ENCODE data around the gene MUC5B.
A peak's percentile ranks its signal among the peaks of the same experiment; 100 is the strongest.
"Not testable (repeated sequence)": the region's sequence is repeated elsewhere in the genome, so short reads cannot be mapped to it uniquely, and the experiment has no call there.

The MUC5B gene

DNA sequence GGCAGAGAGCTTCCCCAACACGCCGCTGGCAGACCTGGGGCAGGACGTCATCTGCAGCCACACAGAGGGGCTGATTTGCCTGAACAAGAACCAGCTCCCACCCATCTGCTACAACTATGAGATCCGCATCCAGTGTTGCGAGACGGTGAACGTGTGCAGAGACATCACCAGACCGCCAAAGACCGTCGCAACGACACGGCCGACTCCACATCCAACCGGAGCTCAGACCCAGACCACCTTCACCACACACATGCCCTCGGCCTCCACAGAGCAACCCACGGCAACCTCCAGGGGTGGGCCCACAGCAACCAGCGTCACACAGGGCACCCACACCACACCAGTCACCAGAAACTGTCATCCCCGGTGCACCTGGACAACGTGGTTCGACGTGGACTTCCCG is 38.7 kb upstream of the MUC5B start:
- DNase-seq; intact Hi-C loops (cut with DNase I): not testable (repeated sequence)

DNA sequence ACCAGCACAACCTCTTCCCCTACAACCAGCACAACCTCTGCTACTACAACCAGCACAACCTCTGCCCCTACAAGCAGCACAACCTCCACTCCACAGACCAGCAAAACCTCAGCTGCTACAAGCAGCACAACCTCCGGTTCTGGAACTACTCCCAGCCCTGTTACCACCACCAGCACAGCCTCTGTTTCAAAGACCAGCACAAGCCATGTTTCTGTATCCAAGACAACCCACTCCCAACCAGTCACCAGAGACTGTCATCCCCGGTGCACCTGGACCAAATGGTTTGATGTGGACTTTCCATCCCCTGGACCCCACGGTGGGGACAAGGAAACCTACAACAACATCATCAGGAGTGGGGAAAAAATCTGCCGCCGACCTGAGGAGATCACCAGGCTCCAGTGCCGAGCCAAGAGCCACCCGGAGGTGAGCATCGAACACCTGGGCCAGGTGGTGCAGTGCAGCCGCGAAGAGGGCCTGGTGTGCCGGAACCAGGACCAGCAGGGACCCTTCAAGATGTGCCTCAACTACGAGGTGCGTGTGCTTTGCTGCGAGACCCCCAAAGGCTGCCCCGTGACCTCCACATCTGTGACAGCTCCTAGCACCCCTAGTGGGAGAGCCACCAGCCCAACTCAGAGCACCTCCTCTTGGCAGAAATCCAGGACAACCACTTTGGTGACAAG is 34.3 kb upstream of the MUC5B start:
- intact Hi-C loops (cut with DNase I), result not testable (repeated sequence)
- peak in 2 of 42 donors; percentile 1 to 3 for DNase-seq

DNA sequence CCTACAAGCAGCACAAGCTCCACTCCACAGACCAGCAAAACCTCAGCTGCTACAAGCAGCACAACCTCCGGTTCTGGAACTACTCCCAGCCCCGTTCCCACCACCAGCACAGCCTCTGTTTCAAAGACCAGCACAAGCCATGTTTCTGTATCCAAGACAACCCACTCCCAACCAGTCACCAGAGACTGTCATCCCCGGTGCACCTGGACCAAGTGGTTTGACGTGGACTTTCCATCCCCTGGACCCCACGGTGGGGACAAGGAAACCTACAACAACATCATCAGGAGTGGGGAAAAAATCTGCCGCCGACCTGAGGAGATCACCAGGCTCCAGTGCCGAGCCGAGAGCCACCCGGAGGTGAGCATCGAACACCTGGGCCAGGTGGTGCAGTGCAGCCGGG is 33.0 kb upstream of the MUC5B start:
- DNase-seq, result peak in 2 of 42 donors; percentile 0 to 8

GRCh38 chr11:1191786-1192470 is 30.9 kb upstream of the MUC5B start:
- intact Hi-C loops (cut with DNase I), result not testable (repeated sequence)
- peak in 7 of 42 donors; percentile 1 to 22 (median 4) for DNase-seq

More for the DNA sequence above, 33.0 kb upstream of the MUC5B start:
- intact Hi-C loops (cut with DNase I), result not testable (repeated sequence)

GRCh38 chr11:1192741-1193325 is 30.0 kb upstream of the MUC5B start:
- intact Hi-C loops (cut with DNase I), result no loop called here
- DNase-seq, result peak in 7 of 42 donors; percentile 1 to 5 (median 3)

GRCh38 chr11:1193326-1194230 is 29.3 kb upstream of the MUC5B start:
- intact Hi-C loops (cut with DNase I), result no loop called here

GRCh38 chr11:1194231-1194976 is 28.5 kb upstream of the MUC5B start:
- peak in 10 of 42 donors; percentile 3 to 41 (median 14) for DNase-seq

More at GRCh38 chr11:1193326-1194230, 29.3 kb upstream of the MUC5B start:
- DNase-seq, result peak in 8 of 42 donors; percentile 3 to 34 (median 14)

DNA sequence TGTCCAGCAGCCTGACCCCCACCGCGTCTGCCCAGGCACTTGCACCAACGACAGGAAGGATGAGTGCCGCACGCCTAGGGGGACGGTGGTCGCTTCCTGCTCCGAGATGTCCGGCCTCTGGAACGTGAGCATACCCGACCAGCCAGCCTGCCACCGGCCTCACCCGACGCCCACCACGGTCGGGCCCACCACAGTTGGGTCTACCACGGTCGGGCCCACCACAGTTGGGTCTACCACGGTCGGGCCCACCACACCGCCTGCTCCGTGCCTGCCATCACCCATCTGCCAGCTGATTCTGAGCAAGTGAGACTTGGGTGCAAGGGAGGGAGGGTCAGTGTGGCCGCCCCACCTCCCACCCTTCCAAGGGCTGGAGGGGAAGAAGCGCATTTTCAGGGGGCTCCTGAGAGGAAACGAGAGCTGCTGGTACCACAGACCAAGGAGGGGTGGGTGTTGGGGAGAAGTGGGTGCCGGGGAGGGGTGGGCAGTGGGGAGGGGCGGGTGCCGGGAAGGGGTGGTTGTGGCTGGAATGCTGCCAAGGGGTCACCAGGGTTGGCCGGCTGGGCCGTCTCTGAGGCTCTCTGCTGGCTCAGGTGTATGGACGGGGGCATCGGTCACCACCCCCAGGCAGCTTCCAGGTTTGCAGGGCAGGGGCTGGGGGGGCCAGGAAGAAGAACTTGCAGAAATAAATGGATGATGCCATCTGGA is 27.7 kb upstream of the MUC5B start:
- DNase-seq, result peak in 11 of 42 donors; percentile 5 to 28 (median 11)
- intact Hi-C loops (cut with DNase I), result no loop called here

More at GRCh38 chr11:1194231-1194976, 28.5 kb upstream of the MUC5B start:
- intact Hi-C loops (cut with DNase I), result no loop called here

DNA sequence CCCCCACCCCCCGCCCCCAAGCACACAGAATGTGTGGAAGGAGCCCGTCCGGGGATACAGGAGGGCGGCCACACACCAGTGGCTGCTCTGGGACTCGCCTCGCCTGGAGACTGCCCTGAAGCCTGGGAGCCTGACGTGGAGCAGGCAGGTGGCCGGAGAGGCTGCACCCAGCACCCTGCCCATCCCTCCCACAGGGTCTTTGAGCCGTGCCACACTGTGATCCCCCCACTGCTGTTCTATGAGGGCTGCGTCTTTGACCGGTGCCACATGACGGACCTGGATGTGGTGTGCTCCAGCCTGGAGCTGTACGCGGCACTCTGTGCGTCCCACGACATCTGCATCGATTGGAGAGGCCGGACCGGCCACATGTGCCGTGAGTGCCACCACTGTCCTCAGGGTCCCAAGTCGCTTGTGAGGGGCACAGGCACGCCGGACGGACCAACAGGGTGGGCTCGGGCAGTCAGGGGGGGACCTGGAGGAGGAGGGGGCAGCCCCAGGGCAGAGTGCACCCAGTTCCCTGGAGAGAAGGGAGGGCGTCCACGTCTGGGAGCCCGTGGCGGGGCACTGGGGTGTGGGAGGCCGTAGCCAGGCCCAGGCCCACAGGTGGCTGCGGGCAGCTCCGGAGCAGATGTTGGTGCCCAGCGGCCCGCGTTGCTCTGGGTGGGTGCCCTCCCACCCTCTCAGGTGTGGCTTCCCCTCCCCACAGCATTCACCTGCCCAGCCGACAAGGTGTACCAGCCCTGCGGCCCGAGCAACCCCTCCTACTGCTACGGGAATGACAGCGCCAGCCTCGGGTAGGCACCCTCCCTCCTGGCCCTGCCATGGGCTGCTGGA is 27.0 kb upstream of the MUC5B start:
- intact Hi-C loops (cut with DNase I), result no loop called here
- DNase-seq, result peak in 11 of 42 donors; percentile 5 to 32 (median 11)

GRCh38 chr11:1196516-1197391 is 26.1 kb upstream of the MUC5B start:
- DNase-seq, result peak in 9 of 42 donors; percentile 3 to 36 (median 12)

GRCh38 chr11:1197431-1197885 is 25.4 kb upstream of the MUC5B start:
- intact Hi-C loops (cut with DNase I), result no loop called here
- DNase-seq, result peak in 9 of 42 donors; percentile 4 to 32 (median 6)

More at GRCh38 chr11:1196516-1197391, 26.1 kb upstream of the MUC5B start:
- intact Hi-C loops (cut with DNase I), result no loop called here

DNA sequence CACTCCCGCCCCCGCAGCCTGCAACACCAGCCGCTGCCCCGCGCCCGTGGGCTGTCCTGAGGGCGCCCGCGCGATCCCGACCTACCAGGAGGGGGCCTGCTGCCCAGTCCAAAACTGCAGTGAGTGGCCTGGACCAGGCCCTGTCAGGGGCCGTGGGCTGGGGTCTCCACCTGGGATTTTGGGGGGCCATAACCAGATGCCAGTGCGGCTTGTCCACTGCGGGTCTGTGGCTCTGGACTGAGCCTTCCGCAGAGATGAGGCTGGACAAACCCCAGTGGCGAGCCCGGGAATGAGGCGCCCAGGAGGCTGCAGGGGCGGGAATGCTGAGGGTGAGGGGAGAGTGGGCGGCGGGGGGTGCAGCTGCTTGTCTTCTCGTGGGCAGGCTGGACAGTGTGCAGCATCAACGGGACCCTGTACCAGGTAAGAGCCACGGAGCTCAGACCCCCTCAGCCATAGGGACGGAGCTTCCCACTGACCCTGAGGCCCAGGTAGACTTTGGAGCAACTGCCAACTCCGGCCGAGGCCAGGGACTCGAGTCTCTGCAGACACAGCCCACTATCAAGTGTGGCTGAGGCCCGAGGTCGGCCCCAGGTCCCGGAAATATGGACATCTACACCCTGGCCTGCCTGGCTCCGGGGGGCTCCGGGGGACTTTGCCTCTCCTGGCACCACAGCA is 24.8 kb upstream of the MUC5B start:
- intact Hi-C loops (cut with DNase I), result no loop called here
- peak in 9 of 42 donors; percentile 4 to 39 (median 8) for DNase-seq

- intact Hi-C loops (cut with DNase I), result no loop called here
- DNase-seq, result peak in 7 of 42 donors; percentile 2 to 34 (median 5)
These were observed 24.2 kb upstream of the MUC5B start for GRCh38 chr11:1198561-1199240.

- intact Hi-C loops (cut with DNase I), result no loop called here
- peak in 6 of 42 donors; percentile 2 to 31 (median 6) for DNase-seq
These were observed 23.6 kb upstream of the MUC5B start for GRCh38 chr11:1199241-1199750.
